OCI-LY1 (cell line): ENCODE measurements around the gene SPRY2.

ENCODE experiments used
- H2AFZ ChIP-seq: fragments of 200-600 bp; sonication (generic), shearing (Covaris generic); 2 replicates; pipeline ENCODE4 v1.6.0; 2014; ENCODE audit warnings: antibody characterized with exemption, mild to moderate bottlenecking, low read length
- H3F3A ChIP-seq: fragments of 200-600 bp; sonication (generic), shearing (Covaris generic); 2 replicates; pipeline ENCODE4 v1.6.0; 2014; ENCODE audit warnings: mild to moderate bottlenecking, antibody characterized with exemption, low read length, moderate library complexity; ENCODE audit not compliant: insufficient read depth
- H3K27ac ChIP-seq: fragments of 200-600 bp; sonication (generic); 2 replicates; pipeline ENCODE4 v1.5.1; 2014; ENCODE audit warnings: low read length, mixed run types, mild to moderate bottlenecking, low read depth; ENCODE audit not compliant: poor library complexity, severe bottlenecking
- H3K27me3 ChIP-seq: fragments of 200-600 bp; sonication (generic); 2 replicates; pipeline ENCODE4 v1.6.0; 2014; ENCODE audit warnings: antibody characterized with exemption, mild to moderate bottlenecking, low read length, moderate library complexity; ENCODE audit not compliant: insufficient read depth
- H3K36me3 ChIP-seq: fragments of 200-600 bp; sonication (generic); 2 replicates; pipeline ENCODE4 v1.6.1; 2014; ENCODE audit warnings: mild to moderate bottlenecking, antibody characterized with exemption, low read length, moderate library complexity, mixed read lengths; ENCODE audit not compliant: insufficient read depth
- H3K4me1 ChIP-seq: fragments of 200-600 bp; sonication (generic); 2 replicates; pipeline ENCODE4 v1.5.1; 2014; ENCODE audit warnings: mild to moderate bottlenecking, low read length, moderate library complexity; ENCODE audit not compliant: insufficient read depth, severe bottlenecking
- H3K4me2 ChIP-seq: fragments of 200-600 bp; sonication (generic), shearing (Covaris generic); 2 replicates; pipeline ENCODE4 v1.6.1; 2014; ENCODE audit warnings: low read length
- H3K4me3 ChIP-seq: fragments of 200-600 bp; sonication (generic); 2 replicates; pipeline ENCODE4 v1.5.1; 2014; ENCODE audit warnings: low read length, low read depth, mild to moderate bottlenecking, mixed read lengths; ENCODE audit not compliant: poor library complexity, severe bottlenecking
- H3K79me2 ChIP-seq: fragments of 200-600 bp; shearing (Covaris generic); 2 replicates; pipeline ENCODE4 v1.6.1; 2016; ENCODE audit warnings: mixed run types, low read length, mixed read lengths; ENCODE audit not compliant: insufficient read depth
- H3K9ac ChIP-seq: fragments of 200-600 bp; sonication (generic), shearing (Covaris generic); 2 replicates; pipeline ENCODE4 v1.6.1; 2014; ENCODE audit warnings: mild to moderate bottlenecking, low read length, mixed read lengths
- H3K9me2 ChIP-seq: fragments of 200-600 bp; sonication (generic), shearing (Covaris generic); 2 replicates; pipeline ENCODE4 v1.6.1; 2014; ENCODE audit warnings: low read depth, mild to moderate bottlenecking, low read length, mixed read lengths
- H3K9me3 ChIP-seq: fragments of 200-600 bp; shearing (Covaris generic); 2 replicates; pipeline ENCODE4 v1.6.1; 2014; ENCODE audit warnings: low read length, mixed read lengths
- H4K20me1 ChIP-seq: fragments of 200-600 bp; sonication (generic), shearing (Covaris generic); 2 replicates; pipeline ENCODE4 v1.6.0; 2016; ENCODE audit warnings: mild to moderate bottlenecking, low read length; ENCODE audit not compliant: insufficient read depth
- EZH2 ChIP-seq: fragments of 200-600 bp; sonication (generic), shearing (Covaris generic); IDR thresholded peaks from 2 replicates; pipeline ENCODE4 v1.8.0; 2017; ENCODE audit warnings: borderline replicate concordance, mixed run types, mild to moderate bottlenecking, antibody characterized with exemption, low read length, moderate library complexity, mixed read lengths
- TF ChIP-seq, protein P1 (sequence below): fragments of 200-600 bp; sonication (generic), shearing (Covaris generic); IDR thresholded peaks from 2 replicates; pipeline ENCODE4 v1.5.1; 2017; ENCODE audit warnings: mild to moderate bottlenecking, antibody characterized with exemption, low read length, moderate library complexity, mixed read lengths

Gene SPRY2

DNA sequence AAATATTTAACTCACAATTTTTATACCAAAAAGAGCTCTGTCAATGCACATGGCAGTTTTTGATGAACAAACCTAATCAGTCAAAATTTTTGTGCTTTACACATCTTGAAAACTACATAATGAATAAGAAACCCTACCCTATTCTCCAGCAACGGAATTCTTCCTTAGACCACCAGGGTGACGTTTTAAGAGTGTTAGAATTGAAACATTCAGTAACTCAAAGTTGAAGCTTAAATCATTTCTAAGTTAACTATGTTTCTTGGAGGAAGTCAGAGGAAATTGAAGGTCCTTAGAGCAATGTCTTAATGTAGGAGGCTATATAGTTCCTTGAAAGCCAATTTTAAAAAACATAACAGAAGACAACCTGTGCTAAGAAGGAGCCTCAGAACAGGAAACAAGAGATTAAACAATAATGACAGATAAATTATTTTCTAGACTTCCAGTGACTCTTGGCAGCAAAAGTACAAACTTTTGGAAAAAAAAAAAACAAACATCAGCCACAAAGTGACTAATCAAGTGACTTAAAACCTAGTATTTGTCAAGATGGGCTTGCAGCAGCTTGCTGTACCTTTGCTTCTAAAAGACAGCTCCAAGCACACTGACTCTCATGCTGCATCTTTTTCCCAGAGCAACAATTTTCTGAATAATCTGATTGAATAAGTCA lies 6.2 kb downstream of the SPRY2 start:
- no peak overlapping the region for H3K4me2 ChIP-seq
- no peak overlapping the region for H3K27ac ChIP-seq
- H3K9me3 ChIP-seq: no peaks in the 10 kb centered on the region
- H3K27me3 ChIP-seq: no peaks in the 10 kb centered on the region
- no peak overlapping the region for H3K9ac ChIP-seq
- TF ChIP-seq, protein P1, sequence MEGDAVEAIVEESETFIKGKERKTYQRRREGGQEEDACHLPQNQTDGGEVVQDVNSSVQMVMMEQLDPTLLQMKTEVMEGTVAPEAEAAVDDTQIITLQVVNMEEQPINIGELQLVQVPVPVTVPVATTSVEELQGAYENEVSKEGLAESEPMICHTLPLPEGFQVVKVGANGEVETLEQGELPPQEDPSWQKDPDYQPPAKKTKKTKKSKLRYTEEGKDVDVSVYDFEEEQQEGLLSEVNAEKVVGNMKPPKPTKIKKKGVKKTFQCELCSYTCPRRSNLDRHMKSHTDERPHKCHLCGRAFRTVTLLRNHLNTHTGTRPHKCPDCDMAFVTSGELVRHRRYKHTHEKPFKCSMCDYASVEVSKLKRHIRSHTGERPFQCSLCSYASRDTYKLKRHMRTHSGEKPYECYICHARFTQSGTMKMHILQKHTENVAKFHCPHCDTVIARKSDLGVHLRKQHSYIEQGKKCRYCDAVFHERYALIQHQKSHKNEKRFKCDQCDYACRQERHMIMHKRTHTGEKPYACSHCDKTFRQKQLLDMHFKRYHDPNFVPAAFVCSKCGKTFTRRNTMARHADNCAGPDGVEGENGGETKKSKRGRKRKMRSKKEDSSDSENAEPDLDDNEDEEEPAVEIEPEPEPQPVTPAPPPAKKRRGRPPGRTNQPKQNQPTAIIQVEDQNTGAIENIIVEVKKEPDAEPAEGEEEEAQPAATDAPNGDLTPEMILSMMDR: no peak
- no peak for TF ChIP-seq EZH2
- no peaks in the 10 kb centered on the region for H3K9me2 ChIP-seq
- no peaks in the 10 kb centered on the region for H3K36me3 ChIP-seq
- no peaks in the 10 kb centered on the region for H3K79me2 ChIP-seq
- H2AFZ ChIP-seq: no peak overlapping the region
- no peaks in the 10 kb centered on the region for H3F3A ChIP-seq
- no peaks in the 10 kb centered on the region for H4K20me1 ChIP-seq
- no peak overlapping the region for H3K4me3 ChIP-seq
- no peaks in the 10 kb centered on the region for H3K4me1 ChIP-seq

DNA sequence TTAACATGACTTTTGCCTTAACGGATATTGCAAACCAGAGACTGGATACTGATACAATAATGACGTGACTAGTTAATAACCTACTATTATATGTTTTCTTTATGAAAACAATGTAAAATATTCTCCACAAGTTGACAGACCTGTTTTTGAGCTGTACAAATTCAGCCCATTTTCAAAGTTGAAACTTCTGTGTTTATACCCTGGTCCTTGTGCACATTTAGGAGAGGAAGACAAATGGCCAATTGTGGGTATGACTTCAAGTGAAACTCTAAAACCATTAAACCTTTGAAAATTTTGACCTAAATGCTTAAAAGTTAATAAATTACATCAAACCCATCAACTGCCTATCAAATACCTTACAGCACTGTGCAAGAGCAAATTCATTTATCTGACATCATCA lies 8.9 kb downstream of the SPRY2 start:
- no peaks in the 10 kb centered on the region for H3K79me2 ChIP-seq

GRCh38 chr13:80329250-80329649 lies 11.7 kb downstream of the SPRY2 start:
- no peaks in the 10 kb centered on the region for H3K36me3 ChIP-seq
- no peaks in the 10 kb centered on the region for H3K4me1 ChIP-seq
- H4K20me1 ChIP-seq: no peaks in the 10 kb centered on the region
- no peak overlapping the region for H3K9ac ChIP-seq
- no peak overlapping the region for H3K27ac ChIP-seq
- H3K9me3 ChIP-seq: no peaks in the 10 kb centered on the region
- no peak overlapping the region for H3K4me2 ChIP-seq
- no peak overlapping the region for H2AFZ ChIP-seq
- no peaks in the 10 kb centered on the region for H3F3A ChIP-seq
- no peaks in the 10 kb centered on the region for H3K27me3 ChIP-seq
- H3K79me2 ChIP-seq: no peaks in the 10 kb centered on the region
- TF ChIP-seq EZH2: no peak
- TF ChIP-seq, protein P1: no peak
- H3K4me3 ChIP-seq: no peak overlapping the region
- H3K9me2 ChIP-seq: no peaks in the 10 kb centered on the region

More for the DNA sequence above, 8.9 kb downstream of the SPRY2 start:
- Histone ChIP-seq H3K9me2 (no peaks in the 10 kb centered on the region), H3K9me3 (no peaks in the 10 kb centered on the region), H3K4me3 (no peak overlapping the region), H4K20me1 (no peaks in the 10 kb centered on the region), H3K27me3 (no peaks in the 10 kb centered on the region), H3K36me3 (no peaks in the 10 kb centered on the region), H3F3A (no peaks in the 10 kb centered on the region), H3K4me1 (no peaks in the 10 kb centered on the region), H3K9ac (no peak overlapping the region), H3K4me2 (no peak overlapping the region), H3K27ac (no peak overlapping the region), H2AFZ (no peak overlapping the region)
- no peak for TF ChIP-seq EZH2
- TF ChIP-seq, protein P1: no peak
